LNCaP clone FGC (cell line): ENCODE data around the gene RNF145.
A peak's percentile ranks its signal among the peaks of the same experiment; 100 is the strongest.

Source experiments
- DNase-seq: peaks from one replicate; pipeline ENCODE4 v3.0.0-alpha.2; 2011; ENCODE audit warnings: low read depth
- H3K4me3 ChIP-seq: 2 replicates; pipeline ENCODE4 v1.5.1; 2011; ENCODE audit warnings: mild to moderate bottlenecking, low read depth, low read length, control low read depth
- CTCF ChIP-seq: IDR thresholded peaks from 2 replicates; pipeline ENCODE4 v1.5.1; 2012; ENCODE audit warnings: mild to moderate bottlenecking; ENCODE audit not compliant: control insufficient read depth, insufficient read depth; ENCODE audit errors: extremely low read depth

Gene RNF145

GRCh38 chr5:159209438-159210209, at the start of gene RNF145:
RNF145 (minus strand) TSS chr5:159209553; CDS start chr5:159203617, 5,936 bp downstream.
- DNase-seq: peak; percentile 79
- peak within 1 kb of the TSS; percentile 82 for H3K4me3 ChIP-seq
- TF ChIP-seq CTCF: no peak

GRCh38 chr5:159258361-159258760, 49.0 kb upstream of the RNF145 start:
- H3K4me3 ChIP-seq: no peak overlapping the region
- no peak for TF ChIP-seq CTCF
- DNase-seq: no peak

GRCh38 chr5:159257629-159258283, 48.4 kb upstream of the RNF145 start:
- DNase-seq: no peak
- no peak overlapping the region for H3K4me3 ChIP-seq
- no peak for TF ChIP-seq CTCF

GRCh38 chr5:159257007-159257406, 47.7 kb upstream of the RNF145 start:
- TF ChIP-seq CTCF: no peak
- DNase-seq: no peak
- no peak overlapping the region for H3K4me3 ChIP-seq

- no peak overlapping the region for H3K4me3 ChIP-seq
- TF ChIP-seq CTCF: no peak
- DNase-seq: no peak
Observed at GRCh38 chr5:159252195-159252594, 42.8 kb upstream of the RNF145 start.

- no peak for DNase-seq
- no peak for TF ChIP-seq CTCF
- no peak overlapping the region for H3K4me3 ChIP-seq
Observed at GRCh38 chr5:159249158-159249557, 39.8 kb upstream of the RNF145 start.

- no peak for DNase-seq
- no peak overlapping the region for H3K4me3 ChIP-seq
- no peak for TF ChIP-seq CTCF
Observed at GRCh38 chr5:159244890-159245289, 35.5 kb upstream of the RNF145 start.
